HepG2 (cell line): ENCODE measurements around the gene KCNQ1OT1. TPM values are rescaled to one million over a fixed set of nuclear protein-coding genes. Genes with fewer than 3 reads are reported as not detected.

Source experiments
- ATAC-seq: fragments of 200-7000 bp; cut with Tn5 transposase; 3 replicates; pipeline ENCODE4 v1.9.1; 2020; ENCODE audit warnings: mild to moderate bottlenecking, moderate library complexity
- BruUV-seq: library from RNA; stranded (reverse); fragments of 400-500 nt; replicated peaks from 2 replicates; lab custom pipeline; 2021; lab: Mats Ljungman, UMichigan
- CTCF ChIA-PET: fragments of 300-600 bp; formaldehyde crosslinking; extraction: SDS; loops from one replicate; lab custom pipeline; 2021; ENCODE audit warnings: low total read pairs, inconsistent platforms, low intra/inter-chr PET ratio; lab: Yijun Ruan, JAX
- POLR2A ChIA-PET: fragments of 350-600 bp; sonication (Branson Sonifier 250); formaldehyde crosslinking; loops from one replicate; lab custom pipeline; 2020; ENCODE audit warnings: antibody characterized with exemption, inconsistent platforms; lab: Yijun Ruan, JAX
- DNase-seq: peaks from one replicate; pipeline ENCODE4 v3.0.0-alpha.2; 2015; ENCODE audit warnings: low spot score
- FAIRE-seq: peaks from 3 replicates; lab custom pipeline; 2011; peaks lifted over from hg19 to GRCh38; lab: Jason Lieb, UNC
- H2AFZ ChIP-seq: one replicate; pipeline ENCODE4 v1.6.1; 2011; ENCODE audit warnings: low read length, inconsistent platforms
- H3K27ac ChIP-seq: fragments of 300-600 bp; 3 replicates; pipeline ENCODE4 v1.8.0; 2011; ENCODE audit warnings: mixed run types, mild to moderate bottlenecking, mixed read lengths, low read length, inconsistent platforms; ENCODE audit not compliant: insufficient read depth; ENCODE audit errors: extremely low read length
- H3K27me3 ChIP-seq, 2 experiments: fragments of 200-600 bp in 1 of 2; 2 replicates in 1 of 2; 3 replicates in 1 of 2; pipeline versions ENCODE4 v1.6.0 to v1.8.0; 2011; ENCODE audit warnings: low read length in 2 of 2, mild to moderate bottlenecking in 2 of 2, moderate library complexity in 2 of 2, inconsistent platforms in 1 of 2; ENCODE audit not compliant: insufficient read depth in 2 of 2, control insufficient read depth in 1 of 2
- H3K36me3 ChIP-seq, 2 experiments: fragments of 200-600 bp in 1 of 2; replicated peaks in 1 of 2; 2 replicates in 1 of 2; 3 replicates in 1 of 2; pipeline versions ENCODE4 v1.5.1 to v1.8.0; 2011; ENCODE audit warnings: low read length in 2 of 2, inconsistent platforms in 1 of 2; ENCODE audit not compliant: insufficient read depth in 2 of 2, control insufficient read depth in 1 of 2
- H3K4me1 ChIP-seq: 2 replicates; pipeline ENCODE4 v1.5.1; 2012; ENCODE audit warnings: low read length, inconsistent platforms; ENCODE audit not compliant: insufficient read depth
- H3K4me2 ChIP-seq: 2 replicates; pipeline ENCODE4 v1.6.0; 2011; ENCODE audit warnings: low read depth, low read length, inconsistent platforms
- H3K4me3 ChIP-seq, 3 experiments: fragments of 200-600 bp in 1 of 3; sonication (generic), shearing (Covaris generic) in 1 of 3; replicated peaks in 1 of 3; 2 replicates each; pipeline ENCODE4 v1.5.1; 2011 to 2016; ENCODE audit warnings: low read length in 3 of 3, inconsistent platforms in 2 of 3, low read depth in 2 of 3, mild to moderate bottlenecking in 2 of 3, control low read depth in 1 of 3, mixed read lengths in 1 of 3; ENCODE audit not compliant: insufficient read depth in 1 of 3
- H3K79me2 ChIP-seq: one replicate; pipeline ENCODE4 v1.6.1; 2011; ENCODE audit warnings: low read length, inconsistent platforms; ENCODE audit not compliant: insufficient read depth
- H3K9ac ChIP-seq: 2 replicates; pipeline ENCODE4 v1.6.0; 2011; ENCODE audit warnings: mild to moderate bottlenecking, low read depth, low read length, inconsistent platforms; ENCODE audit not compliant: insufficient read depth
- H3K9me3 ChIP-seq: 2 replicates; pipeline ENCODE4 v1.5.1; 2012; ENCODE audit warnings: mild to moderate bottlenecking, low read length
- H4K20me1 ChIP-seq: 2 replicates; pipeline ENCODE4 v1.6.0; 2011; ENCODE audit warnings: inconsistent platforms, mild to moderate bottlenecking, low read length, moderate library complexity; ENCODE audit not compliant: insufficient read depth
- ARNT2 ChIP-seq: sonication (generic); formaldehyde crosslinking; IDR thresholded peaks from 2 replicates; pipeline ENCODE4 v1.8.0; 2022; ENCODE audit warnings: mild to moderate bottlenecking, low read depth, missing genetic modification reagents, moderate library complexity
- DBP ChIP-seq: sonication (generic); formaldehyde crosslinking; IDR thresholded peaks from 2 replicates; pipeline ENCODE4 v1.4.0; 2020; ENCODE audit warnings: missing genetic modification reagents; ENCODE audit errors: not compliant biosample characterization
- ERF ChIP-seq: IDR thresholded peaks from 2 replicates; pipeline ENCODE4 v1.6.1; 2018; ENCODE audit warnings: missing biosample characterization, missing genetic modification reagents
- HDAC6 ChIP-seq: fragments of 200-600 bp; sonication (generic); IDR thresholded peaks from 2 replicates; pipeline ENCODE4 v1.7.0; 2017; ENCODE audit warnings: mild to moderate bottlenecking, antibody characterized with exemption, low read length, low read depth
- HNRNPL ChIP-seq: fragments of 200-400 bp; formaldehyde crosslinking; IDR thresholded peaks from 2 replicates; pipeline ENCODE4 v1.6.1; 2017; ENCODE audit warnings: mild to moderate bottlenecking, low read depth, low read length
- KLF12 ChIP-seq: sonication (generic); formaldehyde crosslinking; IDR thresholded peaks from 2 replicates; pipeline ENCODE4 v1.4.0; 2020; ENCODE audit warnings: missing genetic modification reagents, borderline replicate concordance
- MAZ ChIP-seq, 2 experiments: sonication (generic) in 1 of 2; formaldehyde crosslinking in 1 of 2; IDR thresholded peaks; 2 replicates each; pipeline versions ENCODE4 v1.5.0 to v1.6.1; 2012 to 2020; ENCODE audit warnings: low read depth in 2 of 2, mild to moderate bottlenecking in 2 of 2, borderline replicate concordance in 1 of 2, improper control_type of control experiment in 1 of 2, low read length in 1 of 2, missing genetic modification reagents in 1 of 2, moderate library complexity in 1 of 2
- MYC ChIP-seq: sonication (generic); formaldehyde crosslinking; IDR thresholded peaks from 2 replicates; pipeline ENCODE4 v1.9.0; 2021; ENCODE audit warnings: missing genetic modification reagents, borderline replicate concordance
- NFYC ChIP-seq: IDR thresholded peaks from 2 replicates; pipeline ENCODE4 v1.6.1; 2016; ENCODE audit warnings: missing genetic modification reagents, missing compliant biosample characterization
- PREB ChIP-seq: sonication (generic); formaldehyde crosslinking; IDR thresholded peaks from 2 replicates; pipeline ENCODE4 v1.4.0; 2020; ENCODE audit warnings: missing genetic modification reagents
- PRMT3 ChIP-seq: sonication (generic); formaldehyde crosslinking; IDR thresholded peaks from 2 replicates; pipeline ENCODE4 v1.8.1; 2022; ENCODE audit warnings: low read depth, mild to moderate bottlenecking, moderate library complexity, missing genetic modification reagents, borderline replicate concordance
- ZFX ChIP-seq: sonication (generic); formaldehyde crosslinking; IDR thresholded peaks from 2 replicates; pipeline ENCODE4 v1.4.0; 2020; ENCODE audit warnings: mild to moderate bottlenecking, low read depth, missing genetic modification reagents, moderate library complexity
- ZNF282 ChIP-seq: fragments of 450-650 bp; IDR thresholded peaks from 2 replicates; pipeline ENCODE4 v1.6.1; 2018; ENCODE audit not compliant: partially characterized antibody
- ZNF468 ChIP-seq: sonication (generic); formaldehyde crosslinking; IDR thresholded peaks from 2 replicates; pipeline ENCODE4 v1.8.0; 2022; ENCODE audit warnings: mild to moderate bottlenecking, moderate library complexity, missing genetic modification reagents
- ZNF510 ChIP-seq: sonication (generic); formaldehyde crosslinking; IDR thresholded peaks from 2 replicates; pipeline ENCODE4 v1.4.0; 2020; ENCODE audit warnings: low read depth, mild to moderate bottlenecking, missing genetic modification reagents
- ZNF512 ChIP-seq: sonication (generic); formaldehyde crosslinking; IDR thresholded peaks from 2 replicates; pipeline ENCODE4 v1.4.0; 2020; ENCODE audit warnings: mild to moderate bottlenecking, missing genetic modification reagents
- ZNF547 ChIP-seq: sonication (generic); formaldehyde crosslinking; IDR thresholded peaks from 2 replicates; pipeline ENCODE4 v1.5.1; 2020; ENCODE audit warnings: mild to moderate bottlenecking, missing genetic modification reagents
- WGBS: methylation state at CpG from one replicate; pipeline ENCODE4 v1.1.6; 2017; ENCODE audit warnings: low lambda C conversion rate; 5-methylcytosine and 5-hydroxymethylcytosine counted together
- in situ Hi-C: cut with HindIII; loops from 2 replicates; pipeline ENCODE4 v1.10.0; 2017; ENCODE audit warnings: low pct_unique_long_range_greater_than_20kb; ENCODE audit not compliant: extremely low pct_ligation_motif_present
- intact Hi-C: fragments of 100-400 bp; cut with micrococcal nuclease; formaldehyde crosslinking; loops from one replicate; pipeline ENCODE4 v1.10.0; 2022; ENCODE audit not compliant: unreplicated experiment
- polyA plus RNA-seq, 8 experiments: library from polyadenylated mRNA; depleted of rRNA in 3 of 8; stranded (reverse) in 7 of 8; unstranded in 1 of 8; fragments of >200 nt; fragmentation: Illumina TruSeq in 4 of 8; extraction: Trizol in 4 of 8; gene quantifications; 2 replicates each; pipeline versions ENCODE4 v1.2.1 to v1.2.3, GENCODE V29; 2011 to 2016; ENCODE audit warnings: low read depth in 4 of 8, missing spikeins in 1 of 8, mixed read lengths in 1 of 8; ENCODE audit not compliant: insufficient read depth in 1 of 8
- total RNA-seq, 5 experiments: library from RNA; depleted of rRNA; stranded (reverse); fragments of >200 nt; fragmentation: Illumina TruSeq; extraction: Trizol; gene quantifications; 2 replicates each; pipeline ENCODE4 v1.2.3, GENCODE V29; 2016; ENCODE audit warnings: low read depth in 1 of 5

The KCNQ1OT1 gene
- total and polyA plus RNA-seq, 2 of the 13 experiments (the other 11 are each of a cell fraction or from before 2014, with no cell fraction given): 1.3 to 18.9 TPM

- peak overlapping the region in 2 of 3 experiments; percentile 95; a peak in 3 of 6 replicates for H3K4me3 ChIP-seq
- FAIRE-seq (no peak), DNase-seq (peak; percentile 39), ATAC-seq (peak; percentile 14)
- CTCF ChIA-PET: interaction anchor here (3.9 kb wide), 1 partner anchor 195 kb away, joined by 25 read pairs; no protein-coding TSS in a partner anchor
- peak overlapping the region; percentile 78 for H3K4me2 ChIP-seq
- intact Hi-C loops (loop anchor here (2.0 to 5.0 kb wide), 3 partner anchors 85 to 194 kb away; partner anchors contain the start of gene CDKN1C), in situ Hi-C loops (loop anchor here (5.0 to 10.0 kb wide), 2 partner anchors 204 to 269 kb away; no protein-coding TSS in a partner anchor)
- peaks cover 20 to 77% of the 10 kb centered on the region in 2 experiments for H3K36me3 ChIP-seq
- peak overlapping the region; percentile 41 for H3K27ac ChIP-seq
- peaks cover 0 to under 1% of the 10 kb centered on the region in 2 experiments; a peak in 1 of 5 replicates for H3K27me3 ChIP-seq
- WGBS: 46% methylated on average over 14 of the region's 18 CpGs
- peaks cover 100% of the 10 kb centered on the region for H3K79me2 ChIP-seq
- H4K20me1 ChIP-seq: peaks cover 100% of the 10 kb centered on the region
- H3K9me3 ChIP-seq: no peaks in the 10 kb centered on the region
- H3K9ac ChIP-seq: peak overlapping the region; percentile 99
- POLR2A ChIA-PET: interaction anchor here (1.0 to 10.8 kb wide), 5 partner anchors 29 to 196 kb away, joined by 3 to 201 read pairs (median 4); no protein-coding TSS in a partner anchor
- H2AFZ ChIP-seq: no peak overlapping the region
- BruUV-seq: no TSS peak
- H3K4me1 ChIP-seq: peaks cover 85% of the 10 kb centered on the region
- TF ChIP-seq ZNF468 (CRISPR knock-in tag): 0 out of 2 replicates have a peak, but pooled peaks have one; percentile 84
- TF ChIP-seq MYC (CRISPR knock-in tag): no peak
- TF ChIP-seq MAZ (IDR thresholded peaks at IDR 0.05; ENCODE audit: borderline replicate concordance, low read depth, low read length): no peak
- peak; percentile 31; the same call in 1 of the 2 replicates for TF ChIP-seq MAZ (CRISPR knock-in tag; IDR thresholded peaks at IDR 0.05; ENCODE audit: low read depth)
- no peak for TF ChIP-seq PRMT3 (CRISPR knock-in tag)
- peak; percentile 23; the same call in 1 of the 2 replicates for TF ChIP-seq ZFX (CRISPR knock-in tag)
- no peak for TF ChIP-seq KLF12 (CRISPR knock-in tag)
- no peak for TF ChIP-seq HDAC6
- TF ChIP-seq ZNF547 (CRISPR knock-in tag): no peak
- no peak for TF ChIP-seq ERF (CRISPR knock-in tag)
- TF ChIP-seq ZNF512: no peak
- no peak for TF ChIP-seq ZNF282
- TF ChIP-seq PREB (CRISPR knock-in tag): no peak
- TF ChIP-seq HNRNPL: 0 out of 2 replicates have a peak, but pooled peaks have one; percentile 1
- no peak for TF ChIP-seq DBP (CRISPR knock-in tag)
- TF ChIP-seq NFYC (CRISPR knock-in tag): no peak
- TF ChIP-seq ARNT2: no peak
- TF ChIP-seq ZNF510 (CRISPR knock-in tag): no peak
Observed at GRCh38 chr11:2693271-2694261, 6.2 kb downstream of the KCNQ1OT1 start.
